ENCODE measurements around the gene NEMP1.
"Not testable (repeated sequence)": the region's sequence is repeated elsewhere in the genome, so short reads cannot be mapped to it uniquely, and the experiment has no call there.

The NEMP1 gene

DNA sequence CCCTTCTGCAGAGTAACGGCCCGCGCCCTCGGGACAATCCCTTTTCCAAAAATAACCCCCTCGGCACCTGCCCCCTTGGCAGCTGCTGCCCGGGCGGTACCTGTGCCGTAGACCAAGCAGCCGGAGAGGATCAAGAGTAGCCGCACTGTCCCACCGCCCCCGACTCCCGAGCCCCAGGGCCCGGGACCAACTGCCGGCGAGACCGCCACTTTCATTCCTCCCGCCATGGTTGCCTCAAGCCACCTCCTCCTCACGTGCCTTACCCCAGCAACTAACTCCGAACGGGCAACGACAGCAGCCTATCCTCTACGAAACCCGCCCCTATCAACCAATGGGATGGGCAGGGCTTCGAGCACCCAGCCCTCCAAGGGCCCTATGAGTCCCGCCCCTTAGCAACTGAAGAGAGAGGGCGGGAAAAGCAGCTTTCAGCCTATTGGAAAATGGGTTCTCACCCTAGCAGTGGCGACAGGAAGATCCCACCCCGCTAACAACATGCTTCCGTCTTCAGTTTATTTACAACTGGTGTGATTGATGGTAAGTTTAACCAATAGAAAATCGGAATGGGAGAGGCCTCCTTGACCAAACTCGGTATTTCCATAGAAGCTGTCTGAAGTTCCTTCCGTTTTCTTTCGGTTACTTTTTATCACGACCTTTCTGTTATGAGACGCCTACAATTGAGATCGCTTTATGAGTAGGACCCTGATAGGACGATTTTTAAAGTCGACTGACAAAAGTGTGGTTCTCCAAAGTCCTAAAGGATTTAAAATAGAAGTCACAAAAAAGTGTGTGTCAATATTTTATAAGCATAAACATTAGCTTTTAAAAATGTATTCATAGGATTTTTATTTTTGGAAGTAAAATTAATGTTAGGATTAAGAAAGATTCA is at the start of gene NEMP1:
NEMP1 (minus strand) TSS at position 273 of the 886 bp plus-strand sequence; CDS start at position 227, 46 bp downstream.
- in situ Hi-C loops (cut with MboI; ENCODE audit: low pct_unique_long_range_greater_than_20kb, low sequenced_read_pairs): no loop called here
- peak; percentile 100 for DNase-seq

DNA sequence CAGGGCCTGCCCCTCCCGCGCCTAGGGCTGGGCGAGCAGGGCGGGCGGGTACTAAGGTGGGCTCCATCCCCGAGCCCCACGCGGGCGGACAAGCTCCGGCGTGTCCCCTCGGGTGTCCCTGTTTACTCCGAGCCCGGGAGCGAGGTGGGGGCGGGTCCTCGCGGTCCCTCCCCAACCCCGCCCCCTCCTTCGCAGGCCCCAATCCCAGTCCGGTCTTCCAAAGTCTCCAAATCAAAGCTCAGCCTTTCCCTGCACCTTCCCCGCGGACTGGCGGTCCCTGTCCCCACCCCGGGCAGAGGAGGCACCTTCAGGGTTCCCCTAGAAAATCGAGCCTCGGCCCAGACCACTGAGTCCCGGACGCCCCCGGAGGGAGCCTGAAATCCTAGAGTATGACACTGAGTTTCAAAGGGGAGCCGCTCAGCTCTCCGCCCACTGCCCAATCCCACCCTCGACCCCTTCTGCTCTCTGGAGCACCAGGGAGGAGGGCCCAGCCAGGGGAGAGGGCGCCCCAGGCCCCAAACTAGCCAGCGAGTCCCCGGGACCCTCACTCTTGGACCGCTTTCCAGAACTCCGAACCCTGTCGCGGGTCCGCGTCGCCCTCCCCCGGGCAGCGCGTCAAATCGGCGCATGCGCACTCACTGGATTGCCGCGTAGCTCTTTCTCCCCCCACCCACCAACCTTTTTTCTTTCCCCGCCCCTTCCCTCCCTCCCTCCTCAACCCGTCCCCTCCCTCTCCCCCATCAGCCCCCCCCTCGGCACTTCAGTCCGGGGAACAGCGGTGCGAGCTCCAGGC is 49.3 kb upstream of the NEMP1 start, which contains the start of gene LRP1:
LRP1 (plus strand) TSS at position 758 of the 793 bp plus-strand sequence. CDS start 482 bp downstream, outside the sequence.
- in situ Hi-C loops (cut with MboI; ENCODE audit: low pct_unique_long_range_greater_than_20kb, low sequenced_read_pairs): no loop called here
- DNase-seq: peak; percentile 61

DNA sequence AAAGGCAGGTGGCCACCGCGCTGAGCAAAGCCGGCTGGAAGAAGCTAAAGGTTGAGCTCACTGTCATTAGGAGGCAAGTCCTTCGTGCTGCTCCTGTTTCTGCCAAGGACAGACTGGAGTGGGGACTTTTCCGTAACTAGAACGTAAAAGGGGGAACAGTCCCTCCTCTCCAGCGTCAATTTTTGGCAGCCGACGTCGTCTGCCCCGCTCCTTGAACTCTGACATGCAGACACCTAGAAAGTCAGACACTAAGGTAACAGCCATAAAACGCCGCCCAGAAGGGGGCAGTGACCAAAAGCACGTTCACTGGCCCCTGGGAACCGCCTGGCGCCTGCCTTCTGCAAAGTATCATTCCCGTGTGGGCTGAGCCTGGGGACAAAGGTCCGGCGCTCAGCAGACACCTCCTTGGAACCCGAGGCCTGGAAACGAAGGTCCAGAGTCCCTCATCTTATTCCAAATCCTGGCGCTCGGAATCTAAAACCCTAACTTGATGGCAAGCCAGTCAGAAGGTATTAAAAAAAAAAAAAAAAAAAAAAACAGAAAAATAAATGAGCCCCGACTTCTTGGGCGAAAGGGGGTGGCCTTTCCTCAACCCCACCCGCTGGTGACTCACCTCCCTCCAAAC is 48.6 kb upstream of the NEMP1 start:
- peak; percentile 55 for DNase-seq
- in situ Hi-C loops (cut with MboI; ENCODE audit: low pct_unique_long_range_greater_than_20kb, low sequenced_read_pairs): no loop called here

GRCh38 chr12:57126561-57126960 is 48.0 kb upstream of the NEMP1 start:
- no peak for DNase-seq
- in situ Hi-C loops (cut with MboI; ENCODE audit: low pct_unique_long_range_greater_than_20kb, low sequenced_read_pairs): no loop called here

GRCh38 chr12:57126061-57126460 is 47.5 kb upstream of the NEMP1 start:
- DNase-seq: no peak
- in situ Hi-C loops (cut with MboI; ENCODE audit: low pct_unique_long_range_greater_than_20kb, low sequenced_read_pairs): no loop called here

DNA sequence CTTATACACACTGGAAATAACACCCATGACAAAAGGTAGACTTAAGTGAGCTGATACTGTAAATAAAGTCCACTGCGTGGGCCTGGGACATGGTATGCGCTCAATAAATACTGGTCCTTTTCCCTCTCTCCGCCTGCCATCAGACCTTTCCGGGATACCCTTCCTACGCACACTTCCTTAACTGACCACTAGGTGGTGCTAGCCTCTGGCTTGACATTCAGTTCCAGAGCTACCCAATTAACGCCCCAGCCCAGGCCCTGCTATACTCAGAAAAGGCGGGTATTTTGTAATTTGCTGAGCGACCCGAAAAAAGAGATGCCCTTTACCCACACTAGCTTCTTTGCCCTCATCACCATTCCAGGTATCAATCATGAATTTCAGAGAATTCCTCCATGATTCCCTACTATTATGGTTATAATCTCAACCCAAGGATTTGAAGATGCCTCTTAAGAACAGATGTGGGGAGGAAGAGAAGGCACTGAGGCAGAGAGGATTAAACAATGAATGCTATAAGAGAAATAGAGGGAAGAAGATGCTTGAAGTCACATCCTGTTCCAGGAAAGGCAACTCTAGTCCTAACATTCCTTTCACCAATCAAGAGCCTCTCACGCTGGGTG is 45.8 kb upstream of the NEMP1 start:
- in situ Hi-C loops (cut with MboI; ENCODE audit: low pct_unique_long_range_greater_than_20kb, low sequenced_read_pairs): no loop called here
- DNase-seq: peak; percentile 79

DNA sequence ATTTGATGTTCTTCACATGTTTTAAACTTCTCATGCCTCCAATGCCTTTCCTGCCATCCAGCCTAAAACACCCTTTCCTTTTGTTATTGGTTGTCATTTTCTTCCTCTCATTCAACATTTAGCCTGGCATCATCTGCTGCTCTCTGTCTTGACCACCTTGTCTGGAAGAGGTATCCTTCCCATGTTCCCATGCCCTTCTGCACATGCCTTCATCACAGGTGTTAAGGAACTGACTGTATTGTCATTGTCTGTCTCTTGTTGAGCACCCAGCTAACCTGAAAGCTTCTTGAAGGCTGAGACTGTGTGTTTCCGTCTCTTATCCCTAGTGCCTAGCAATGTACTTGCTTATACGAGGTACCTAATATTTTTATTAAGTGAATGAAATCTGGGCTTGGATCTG is 45.2 kb upstream of the NEMP1 start:
- in situ Hi-C loops (cut with MboI; ENCODE audit: low pct_unique_long_range_greater_than_20kb, low sequenced_read_pairs): no loop called here
- DNase-seq: no peak

DNA sequence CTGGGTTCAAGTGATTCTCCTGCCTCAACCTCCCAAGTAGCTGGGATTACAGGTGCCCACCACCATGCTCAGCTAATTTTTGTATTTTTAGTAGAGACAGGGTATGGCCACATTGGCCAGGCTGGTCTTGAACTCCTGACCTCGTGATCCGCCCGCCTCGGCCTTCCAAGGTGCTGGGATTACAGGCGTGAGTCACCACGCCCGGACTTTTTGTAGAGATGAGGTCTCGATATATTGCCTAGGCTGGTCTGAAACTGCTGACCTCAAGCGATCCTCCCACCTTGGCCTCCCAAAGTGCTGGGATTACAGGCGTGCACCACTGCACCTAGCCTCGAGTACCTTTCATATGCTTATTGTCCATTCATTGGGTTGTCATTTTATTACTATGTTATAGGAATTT is 42.1 kb upstream of the NEMP1 start:
- DNase-seq; in situ Hi-C loops (cut with MboI; ENCODE audit: low pct_unique_long_range_greater_than_20kb, low sequenced_read_pairs): not testable (repeated sequence)

DNA sequence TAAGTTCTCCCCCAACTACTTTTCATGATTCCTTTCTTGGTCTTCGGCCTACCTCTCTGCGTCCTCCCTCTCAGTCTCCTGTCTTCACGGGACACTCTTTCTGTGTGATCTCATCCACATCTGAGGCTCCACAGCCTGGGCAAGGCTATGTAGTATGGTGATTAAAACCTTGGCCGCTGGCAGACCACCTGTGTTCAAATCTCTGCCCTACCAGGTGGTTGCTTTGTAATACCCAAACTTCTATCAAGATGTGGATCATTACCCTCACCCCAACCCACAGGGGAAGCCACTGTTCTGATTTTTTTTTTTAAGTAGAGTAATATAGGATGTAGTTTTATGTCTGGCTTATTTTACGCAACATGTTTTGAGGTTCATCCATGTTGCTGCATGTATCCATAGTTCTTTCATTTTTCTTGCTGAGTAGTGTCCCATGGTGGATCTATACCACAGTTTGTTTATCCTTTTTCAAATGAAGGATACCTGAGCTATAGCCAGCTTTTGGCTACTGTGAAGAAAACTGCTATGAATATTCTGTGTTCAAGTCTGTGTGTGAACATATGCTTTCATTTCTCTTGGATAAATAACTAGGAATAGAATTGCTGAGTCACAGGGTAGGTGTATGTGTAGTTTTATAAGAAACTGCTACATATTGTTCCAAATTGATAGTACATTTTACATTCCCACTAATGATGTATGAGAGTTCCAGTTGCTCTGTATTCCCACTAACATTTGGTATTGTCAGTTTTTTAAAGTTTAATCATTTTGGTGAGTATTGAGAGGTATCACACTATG is 40.9 kb upstream of the NEMP1 start:
- in situ Hi-C loops (cut with MboI; ENCODE audit: low pct_unique_long_range_greater_than_20kb, low sequenced_read_pairs): no loop called here
- DNase-seq: no peak

DNA sequence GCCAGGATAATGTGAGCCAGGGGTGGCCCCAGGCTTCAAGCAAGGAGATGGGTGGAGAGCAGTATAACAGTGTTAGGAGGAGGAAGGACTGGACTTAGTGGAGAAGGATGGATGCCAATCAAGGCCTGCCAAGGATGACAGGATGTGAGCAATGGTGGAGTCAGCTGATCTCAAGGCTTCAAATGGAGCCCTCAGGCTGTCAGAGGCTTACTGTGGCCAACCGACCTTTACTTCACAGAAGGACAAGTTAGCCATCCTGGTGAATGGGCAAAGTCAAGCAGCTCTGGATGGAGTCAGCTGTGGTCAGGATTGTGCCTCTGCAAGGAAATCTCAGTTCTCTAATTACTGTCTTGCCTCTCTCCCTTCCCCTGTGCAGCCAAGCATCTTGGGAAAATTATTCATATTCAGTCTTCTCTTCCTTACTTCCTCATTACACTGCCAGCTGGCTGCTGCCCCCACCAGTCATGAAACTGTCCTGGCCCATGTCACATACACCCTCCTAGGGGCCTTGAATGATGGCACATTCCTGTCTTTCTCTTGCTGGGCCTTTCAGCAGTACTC is 40.2 kb upstream of the NEMP1 start:
- peak; percentile 76 for DNase-seq
- in situ Hi-C loops (cut with MboI; ENCODE audit: low pct_unique_long_range_greater_than_20kb, low sequenced_read_pairs): no loop called here

- in situ Hi-C loops (cut with MboI; ENCODE audit: low pct_unique_long_range_greater_than_20kb, low sequenced_read_pairs): no loop called here
- no peak for DNase-seq
Observed at GRCh38 chr12:57116580-57117281, 38.1 kb upstream of the NEMP1 start.

DNA sequence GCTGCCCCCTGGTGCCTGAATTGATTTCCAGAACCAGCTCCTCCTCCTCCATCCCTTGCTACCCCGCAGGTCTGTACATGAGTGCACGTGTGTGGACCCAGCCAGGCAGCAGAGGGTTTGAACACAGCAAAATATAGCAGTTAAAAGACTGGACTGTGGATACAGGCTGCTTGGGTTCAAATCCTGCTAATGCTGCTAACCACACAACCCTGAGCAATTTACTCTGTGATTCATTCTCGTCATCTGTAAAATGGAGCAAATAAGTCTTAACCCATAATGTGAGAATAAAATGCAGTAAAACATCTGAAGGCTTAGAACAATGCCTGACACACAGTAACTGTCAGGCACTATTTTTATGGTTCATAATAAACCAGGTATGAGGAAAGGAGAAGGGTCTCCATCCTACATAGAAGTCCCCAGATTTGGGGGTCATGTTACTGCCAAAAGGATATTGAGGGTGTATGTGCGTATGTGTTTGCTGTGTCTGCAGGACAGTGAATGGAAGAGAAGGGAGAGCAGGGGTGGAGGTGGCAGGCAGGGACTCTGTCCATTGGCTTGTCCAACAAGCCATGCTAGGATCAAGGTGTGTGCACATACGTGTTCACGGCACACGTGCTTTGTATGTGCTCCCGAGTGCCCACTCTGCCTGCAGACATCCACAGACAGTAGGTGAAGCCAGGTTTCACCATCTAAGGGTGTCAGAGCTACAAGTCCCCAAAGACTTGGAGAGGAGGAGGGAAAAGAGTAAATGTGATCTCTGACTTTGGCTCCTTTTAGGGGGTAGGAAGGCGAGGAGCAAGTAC is 34.1 kb upstream of the NEMP1 start:
- DNase-seq: no peak
- in situ Hi-C loops (cut with MboI; ENCODE audit: low pct_unique_long_range_greater_than_20kb, low sequenced_read_pairs): no loop called here

DNA sequence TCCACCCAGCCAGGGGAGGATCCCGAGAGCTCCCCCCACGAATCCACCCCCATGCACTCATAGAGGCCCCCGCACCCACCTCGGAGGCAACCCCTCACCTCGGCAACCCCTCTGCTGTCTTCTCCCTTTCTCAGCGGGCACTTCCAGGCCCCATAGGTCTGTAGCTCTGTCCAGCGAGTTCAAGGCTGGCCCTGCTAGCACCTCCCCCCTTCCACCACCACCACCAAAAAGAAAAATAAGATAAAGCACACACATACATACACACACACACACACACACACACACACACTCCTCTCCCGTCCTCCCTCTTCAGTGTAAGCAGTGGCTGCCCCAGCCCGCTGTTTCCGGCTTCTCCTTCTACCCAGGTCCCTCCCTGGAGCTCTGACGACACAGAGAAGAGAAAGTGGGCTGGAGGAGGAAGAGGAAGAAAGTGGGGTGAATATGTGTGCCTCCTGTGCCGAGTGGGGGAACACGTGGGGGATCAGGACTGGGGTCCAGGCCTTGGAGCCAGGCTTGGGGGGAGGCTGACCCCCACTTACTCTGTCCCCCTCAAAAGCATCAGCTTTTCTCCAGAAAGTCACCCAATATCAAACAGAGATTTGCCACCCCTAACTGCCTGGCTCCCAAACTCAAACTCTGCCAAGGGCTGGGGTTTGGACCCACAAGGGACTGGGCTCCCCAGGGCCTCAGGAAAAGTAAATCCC is 32.6 kb upstream of the NEMP1 start, which contains the start of gene STAT6:
STAT6 (minus strand) TSS at position 332 of the 704 bp plus-strand sequence. CDS start 3,084 bp downstream, outside the sequence.
- in situ Hi-C loops (cut with MboI; ENCODE audit: low pct_unique_long_range_greater_than_20kb, low sequenced_read_pairs): no loop called here
- peak; percentile 93 for DNase-seq

- in situ Hi-C loops (cut with MboI; ENCODE audit: low pct_unique_long_range_greater_than_20kb, low sequenced_read_pairs): no loop called here
- DNase-seq: peak; percentile 83
Observed at GRCh38 chr12:57110104-57111030, 31.8 kb upstream of the NEMP1 start.
